Endothelial cell of umbilical vein (primary cell): Measurements from ENCODE around the gene SORT1. TPM values are rescaled to one million over a fixed set of nuclear protein-coding genes. Genes with fewer than 3 reads are reported as not detected.

ENCODE experiments used
- BruUV-seq: library from RNA; stranded (reverse); fragments of 400-500 nt; replicated peaks from 2 replicates; lab custom pipeline; 2021; lab: Mats Ljungman, UMichigan
- CTCF ChIA-PET: fragments of 300-600, 350-600 bp; sonication (Branson Sonifier 250); formaldehyde crosslinking; loops from one replicate; lab custom pipeline; 2021; ENCODE audit warnings: antibody characterized with exemption, inconsistent platforms; lab: Charles Lee
- POLR2A ChIA-PET: fragments of 300-600, 350-600 bp; sonication (Branson Sonifier 250); formaldehyde crosslinking; loops from one replicate; lab custom pipeline; 2021; ENCODE audit warnings: antibody characterized with exemption, inconsistent platforms; lab: Charles Lee
- DNase-seq: peaks from one replicate; pipeline ENCODE4 v3.0.0-alpha.2; 2011; ENCODE audit warnings: low read depth, low spot score
- FAIRE-seq: peaks from 2 replicates; lab custom pipeline; 2011; peaks lifted over from hg19 to GRCh38; lab: Jason Lieb, UNC
- H2AFZ ChIP-seq: 2 replicates; pipeline ENCODE4 v1.6.0; 2012; ENCODE audit warnings: low read depth, low read length, control low read depth, inconsistent platforms
- H3K27ac ChIP-seq: 2 replicates; pipeline ENCODE4 v1.5.1; 2011; ENCODE audit warnings: low read depth, mild to moderate bottlenecking, control low read depth, low read length, moderate library complexity; ENCODE audit not compliant: insufficient read depth
- H3K27me3 ChIP-seq, 2 experiments: 2 replicates each; pipeline versions ENCODE4 v1.6.0 to v1.6.1; 2011; ENCODE audit warnings: low read length in 2 of 2, mixed read lengths in 1 of 2; ENCODE audit not compliant: control insufficient read depth in 2 of 2, insufficient read depth in 2 of 2
- H3K36me3 ChIP-seq, 2 experiments: 2 replicates in 1 of 2; 3 replicates in 1 of 2; pipeline ENCODE4 v1.5.1; 2011; ENCODE audit warnings: low read length in 2 of 2, mild to moderate bottlenecking in 1 of 2, moderate library complexity in 1 of 2; ENCODE audit not compliant: control insufficient read depth in 2 of 2, insufficient read depth in 2 of 2; ENCODE audit errors: extremely low read depth in 1 of 2
- H3K4me1 ChIP-seq: 3 replicates; pipeline ENCODE4 v1.5.1; 2011; ENCODE audit warnings: mild to moderate bottlenecking, low read length; ENCODE audit not compliant: control insufficient read depth, insufficient read depth; ENCODE audit errors: extremely low read depth
- H3K4me2 ChIP-seq: 2 replicates; pipeline ENCODE4 v1.6.1; 2011; ENCODE audit warnings: low read length, control low read depth, mixed read lengths; ENCODE audit not compliant: insufficient read depth
- H3K4me3 ChIP-seq, 3 experiments: fragments of 200-600 bp in 1 of 3; sonication (generic), shearing (Covaris generic) in 1 of 3; replicated peaks in 1 of 3; 2 replicates each; pipeline ENCODE4 v1.5.1; 2011 to 2016; ENCODE audit warnings: control low read depth in 3 of 3, low read length in 3 of 3, mild to moderate bottlenecking in 2 of 3, inconsistent platforms in 1 of 3, low read depth in 1 of 3, moderate library complexity in 1 of 3; ENCODE audit not compliant: insufficient read depth in 1 of 3
- H3K79me2 ChIP-seq: 2 replicates; pipeline ENCODE4 v1.6.0; 2012; ENCODE audit warnings: low read length, inconsistent platforms; ENCODE audit not compliant: control insufficient read depth, insufficient read depth
- H3K9ac ChIP-seq: replicated peaks from 2 replicates; pipeline ENCODE3; 2011; ENCODE audit warnings: low read length, control low read depth; ENCODE audit not compliant: insufficient read depth; ENCODE audit errors: extremely low read depth
- H3K9me1 ChIP-seq: replicated peaks from 3 replicates; pipeline ENCODE4 v1.6.0; 2011; ENCODE audit warnings: mild to moderate bottlenecking, low read length; ENCODE audit not compliant: control insufficient read depth, insufficient read depth; ENCODE audit errors: extremely low read depth
- H3K9me3 ChIP-seq: replicated peaks from 2 replicates; pipeline ENCODE4 v1.5.1; 2012; ENCODE audit warnings: low read length, inconsistent platforms; ENCODE audit not compliant: control insufficient read depth, insufficient read depth
- H4K20me1 ChIP-seq: replicated peaks from 2 replicates; pipeline ENCODE3; 2011; ENCODE audit warnings: mild to moderate bottlenecking, low read length; ENCODE audit not compliant: control insufficient read depth, insufficient read depth; ENCODE audit errors: extremely low read depth
- EZH2 ChIP-seq: IDR thresholded peaks from 2 replicates; pipeline ENCODE4 v1.6.1; 2012; ENCODE audit warnings: borderline replicate concordance, low read depth, mild to moderate bottlenecking, moderate library complexity, low read length, inconsistent platforms; ENCODE audit not compliant: severe bottlenecking
- FOS ChIP-seq: IDR thresholded peaks from 2 replicates; pipeline ENCODE4 v1.6.1; 2011; ENCODE audit warnings: mild to moderate bottlenecking, low read length, moderate library complexity, borderline replicate concordance; ENCODE audit not compliant: insufficient read depth
- GATA2 ChIP-seq: IDR thresholded peaks from 2 replicates; pipeline ENCODE4 v1.7.0; 2011; ENCODE audit warnings: low read depth, mild to moderate bottlenecking, moderate library complexity, mixed read lengths, low read length; ENCODE audit not compliant: insufficient read length, insufficient read depth
- JUN ChIP-seq: IDR thresholded peaks from 2 replicates; pipeline ENCODE4 v1.6.1; 2011; ENCODE audit warnings: borderline replicate concordance, low read depth; ENCODE audit not compliant: insufficient read length, insufficient read depth
- MYC ChIP-seq: IDR thresholded peaks from one replicate; pipeline ENCODE4 v1.6.1; 2011; ENCODE audit warnings: mild to moderate bottlenecking, low read depth, low read length
- POLR2A ChIP-seq: IDR thresholded peaks from 2 replicates; pipeline ENCODE4 v1.6.1; 2012; ENCODE audit warnings: low read depth, mild to moderate bottlenecking, control low read depth, low read length
- POLR2AphosphoS5 ChIP-seq: IDR thresholded peaks from 2 replicates; pipeline ENCODE4 v1.6.1; 2012; ENCODE audit warnings: low read depth, mild to moderate bottlenecking, control low read depth, low read length, moderate library complexity; ENCODE audit not compliant: insufficient read depth
- dilution Hi-C: fragments of 300-500 bp; cut with MboI; formaldehyde crosslinking; loops from one replicate; pipeline ENCODE4 v1.15.0; 2019; ENCODE audit warnings: low sequenced_read_pairs; ENCODE audit not compliant: extremely low pct_ligation_motif_present
- intact Hi-C: fragments of 100-400 bp; cut with micrococcal nuclease; formaldehyde crosslinking; loops from one replicate; pipeline ENCODE4 v1.10.0; 2022
- polyA plus RNA-seq, 4 experiments: library from polyadenylated mRNA; depleted of rRNA in 3 of 4; stranded (reverse) in 3 of 4; unstranded in 1 of 4; fragments of >200 nt; gene quantifications; 2 replicates each; pipeline versions ENCODE4 v1.2.1 to v1.2.3, GENCODE V29; 2011 to 2012; ENCODE audit warnings: missing spikeins in 1 of 4
- total RNA-seq: library from RNA; stranded (reverse); gene quantifications from 2 replicates; pipeline ENCODE4 v1.2.3, GENCODE V29; 2021
- TF ChIP-seq, protein P1 (sequence below), 2 donors: IDR thresholded peaks; 1 replicate in 1 of 2; 2 replicates in 1 of 2; pipeline ENCODE4 v1.5.1; 2011; ENCODE audit warnings: low read length in 2 of 2, mild to moderate bottlenecking in 2 of 2, moderate library complexity in 2 of 2, control low read depth in 1 of 2, inconsistent platforms in 1 of 2, low read depth in 1 of 2; ENCODE audit not compliant: insufficient read depth in 1 of 2; ENCODE audit errors: extremely low read depth in 1 of 2
- TF ChIP-seq, protein P2 (sequence below): IDR thresholded peaks from 2 replicates; pipeline ENCODE4 v1.6.1; 2011; ENCODE audit not compliant: insufficient read depth, insufficient read length

Gene SORT1
- total and polyA plus RNA-seq, 2 donors (not counting 3 experiments of a cell fraction or from before 2014, with no cell fraction given) = 6.8 to 17.8 TPM

DNA sequence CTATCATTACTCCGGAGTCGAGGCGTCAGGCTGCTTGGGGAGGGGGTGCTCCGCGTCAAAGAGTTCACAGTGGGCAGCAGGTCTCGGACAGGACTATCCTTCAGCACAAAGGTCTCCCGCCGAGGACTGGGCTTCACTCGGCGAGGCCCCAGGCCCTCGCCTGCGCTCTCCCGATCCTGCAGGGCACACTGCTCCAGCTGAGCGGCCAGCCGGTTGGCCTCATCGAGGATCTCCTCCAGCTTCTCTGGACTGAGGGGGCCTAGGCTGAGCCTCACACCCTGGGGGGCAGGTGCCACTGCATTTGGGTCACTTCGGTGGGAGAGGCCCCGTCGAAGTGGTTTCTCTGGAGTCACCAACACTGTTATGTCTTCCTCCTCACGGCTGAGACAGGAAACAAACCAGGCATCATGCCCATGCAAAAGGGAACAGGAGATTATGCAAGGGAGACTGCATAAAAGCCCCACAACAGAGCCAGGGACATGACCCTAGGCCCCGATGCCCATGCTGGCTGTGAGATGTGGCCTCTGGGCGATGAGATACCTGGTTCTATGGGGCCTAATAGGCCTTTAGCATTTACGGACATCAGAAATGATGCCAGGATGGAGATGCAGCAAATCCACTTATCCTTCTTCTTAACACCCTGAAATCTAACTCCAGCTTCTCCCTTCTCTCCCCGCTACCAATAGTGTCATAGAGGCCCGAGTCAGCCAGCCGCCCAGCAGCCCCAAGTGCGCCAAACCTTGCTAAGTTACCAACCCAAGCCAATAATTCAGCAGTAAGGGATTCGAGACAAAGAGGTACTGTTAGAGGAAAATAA is 115.8 kb downstream of the SORT1 start:
- TF ChIP-seq, protein P1, sequence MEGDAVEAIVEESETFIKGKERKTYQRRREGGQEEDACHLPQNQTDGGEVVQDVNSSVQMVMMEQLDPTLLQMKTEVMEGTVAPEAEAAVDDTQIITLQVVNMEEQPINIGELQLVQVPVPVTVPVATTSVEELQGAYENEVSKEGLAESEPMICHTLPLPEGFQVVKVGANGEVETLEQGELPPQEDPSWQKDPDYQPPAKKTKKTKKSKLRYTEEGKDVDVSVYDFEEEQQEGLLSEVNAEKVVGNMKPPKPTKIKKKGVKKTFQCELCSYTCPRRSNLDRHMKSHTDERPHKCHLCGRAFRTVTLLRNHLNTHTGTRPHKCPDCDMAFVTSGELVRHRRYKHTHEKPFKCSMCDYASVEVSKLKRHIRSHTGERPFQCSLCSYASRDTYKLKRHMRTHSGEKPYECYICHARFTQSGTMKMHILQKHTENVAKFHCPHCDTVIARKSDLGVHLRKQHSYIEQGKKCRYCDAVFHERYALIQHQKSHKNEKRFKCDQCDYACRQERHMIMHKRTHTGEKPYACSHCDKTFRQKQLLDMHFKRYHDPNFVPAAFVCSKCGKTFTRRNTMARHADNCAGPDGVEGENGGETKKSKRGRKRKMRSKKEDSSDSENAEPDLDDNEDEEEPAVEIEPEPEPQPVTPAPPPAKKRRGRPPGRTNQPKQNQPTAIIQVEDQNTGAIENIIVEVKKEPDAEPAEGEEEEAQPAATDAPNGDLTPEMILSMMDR (IDR thresholded peaks at IDR 0.05; ENCODE audit: extremely low read depth in 1 of 2, insufficient read depth in 1 of 2, low read depth in 1 of 2, low read length in 2 of 2) = no peak
- TF ChIP-seq POLR2AphosphoS5 (no peak), MYC (no peak), JUN (no peak), POLR2A (no peak), GATA2 (no peak), FOS (no peak), EZH2 (no peak)
- TF ChIP-seq, protein P2, sequence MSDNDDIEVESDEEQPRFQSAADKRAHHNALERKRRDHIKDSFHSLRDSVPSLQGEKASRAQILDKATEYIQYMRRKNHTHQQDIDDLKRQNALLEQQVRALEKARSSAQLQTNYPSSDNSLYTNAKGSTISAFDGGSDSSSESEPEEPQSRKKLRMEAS = no peak
- peaks cover 16% of the 10 kb centered on the region for H3K79me2 ChIP-seq
- peak overlapping the region; percentile 61 to 81 (median 71) for H3K4me3 ChIP-seq
- CTCF ChIA-PET = interaction anchor here (1.2 to 3.7 kb wide), 4 partner anchors 18 to 209 kb away, joined by 3 to 57 read pairs (median 4); partner anchors contain the start of gene SORT1
- peaks cover 22% of the 10 kb centered on the region for H3K4me1 ChIP-seq
- H3K27me3 ChIP-seq = no peaks in the 10 kb centered on the region
- H3K9me1 ChIP-seq = no peaks in the 10 kb centered on the region
- FAIRE-seq (peak; percentile 54), DNase-seq (no peak)
- H3K36me3 ChIP-seq = no peaks in the 10 kb centered on the region
- peak overlapping the region; percentile 100 for H2AFZ ChIP-seq
- intact Hi-C loops = no loop called here
- dilution Hi-C loops = no loop called here
- BruUV-seq = TSS peak; percentile 24
- POLR2A ChIA-PET = no interaction called here
- H3K9me3 ChIP-seq = no peaks in the 10 kb centered on the region
- H3K4me2 ChIP-seq = peak overlapping the region; percentile 99
- H3K27ac ChIP-seq = no peak overlapping the region
- H4K20me1 ChIP-seq = no peaks in the 10 kb centered on the region
- H3K9ac ChIP-seq = peak overlapping the region; percentile 46
